Measurements from ENCODE around the gene CD4.

DNA sequence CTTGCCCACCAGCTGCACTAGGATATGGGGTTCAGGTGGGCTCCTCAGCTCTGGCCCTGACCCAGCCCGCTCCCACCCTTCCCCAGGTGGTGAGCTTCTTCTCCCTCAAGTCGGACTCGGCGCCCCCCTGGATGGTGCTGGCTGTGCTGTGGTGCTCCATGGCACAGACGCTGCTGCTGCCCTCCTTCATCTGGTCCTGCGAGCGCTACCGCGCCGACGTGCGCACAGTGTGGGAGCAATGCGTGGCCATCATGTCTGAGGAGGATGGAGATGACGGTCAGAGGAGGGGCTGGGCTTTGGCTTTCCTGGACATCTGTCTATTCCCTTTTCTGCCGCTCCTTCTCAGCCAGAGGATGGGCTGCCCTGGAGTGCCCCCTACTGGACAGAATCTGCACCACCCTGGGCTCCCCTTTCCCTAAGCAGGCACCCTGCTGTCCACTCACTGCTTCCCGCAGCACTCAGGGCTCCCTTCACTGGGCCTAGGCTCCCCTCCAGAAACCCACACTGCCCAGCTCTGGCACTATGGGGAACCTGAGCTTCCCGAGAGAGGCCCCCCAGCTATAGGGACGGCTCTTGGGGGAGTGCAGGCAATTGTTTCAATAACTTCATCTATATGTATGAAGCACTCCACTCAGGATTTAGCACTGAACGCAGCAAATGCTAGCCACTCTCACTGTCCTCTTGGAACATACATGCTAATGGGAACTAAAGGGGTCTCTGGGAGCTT is 36.2 kb downstream of the CD4 start:
- TF ChIP-seq, protein P1, sequence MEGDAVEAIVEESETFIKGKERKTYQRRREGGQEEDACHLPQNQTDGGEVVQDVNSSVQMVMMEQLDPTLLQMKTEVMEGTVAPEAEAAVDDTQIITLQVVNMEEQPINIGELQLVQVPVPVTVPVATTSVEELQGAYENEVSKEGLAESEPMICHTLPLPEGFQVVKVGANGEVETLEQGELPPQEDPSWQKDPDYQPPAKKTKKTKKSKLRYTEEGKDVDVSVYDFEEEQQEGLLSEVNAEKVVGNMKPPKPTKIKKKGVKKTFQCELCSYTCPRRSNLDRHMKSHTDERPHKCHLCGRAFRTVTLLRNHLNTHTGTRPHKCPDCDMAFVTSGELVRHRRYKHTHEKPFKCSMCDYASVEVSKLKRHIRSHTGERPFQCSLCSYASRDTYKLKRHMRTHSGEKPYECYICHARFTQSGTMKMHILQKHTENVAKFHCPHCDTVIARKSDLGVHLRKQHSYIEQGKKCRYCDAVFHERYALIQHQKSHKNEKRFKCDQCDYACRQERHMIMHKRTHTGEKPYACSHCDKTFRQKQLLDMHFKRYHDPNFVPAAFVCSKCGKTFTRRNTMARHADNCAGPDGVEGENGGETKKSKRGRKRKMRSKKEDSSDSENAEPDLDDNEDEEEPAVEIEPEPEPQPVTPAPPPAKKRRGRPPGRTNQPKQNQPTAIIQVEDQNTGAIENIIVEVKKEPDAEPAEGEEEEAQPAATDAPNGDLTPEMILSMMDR (IDR thresholded peaks at IDR 0.05 in 4 of 5, conservative IDR thresholded peaks at IDR 0.05 in 1 of 5) = peak; percentile 62 to 85 (median 80)
- TF ChIP-seq POLR2A (IDR thresholded peaks at IDR 0.05) = no peak
